ENCODE results near the gene ZNF473. TPM values are rescaled to one million over a fixed set of nuclear protein-coding genes. Genes with fewer than 3 reads are reported as not detected.

Gene ZNF473
- total and polyA plus RNA-seq, 4 donors, result 0.75 to 9.5 (median 5.1) TPM

DNA sequence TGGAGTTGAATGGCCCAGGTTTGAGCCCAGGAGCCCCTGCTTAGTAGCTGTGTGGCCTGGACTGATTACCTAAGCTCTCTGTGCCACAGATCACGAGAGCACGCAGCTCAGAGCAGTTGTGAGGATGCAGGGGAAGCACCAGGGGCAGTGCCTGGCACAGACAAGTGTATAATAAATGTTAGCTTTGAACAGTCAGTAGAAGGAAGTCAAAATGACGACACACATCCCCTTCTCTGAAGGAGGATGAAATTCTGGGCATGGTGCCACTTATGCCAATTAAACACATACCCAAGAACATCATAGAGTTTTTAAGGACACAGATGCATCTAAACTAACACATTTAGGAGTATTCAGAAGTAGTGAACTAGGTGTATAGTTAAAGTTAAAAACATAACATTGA lies 39.9 kb upstream of the ZNF473 start:
- Histone ChIP-seq H3K4me1 (ENCODE audit: control insufficient read depth in 1 of 2, insufficient read depth in 2 of 2, low read length in 2 of 2) (no peaks in the 10 kb centered on the region), H3K27me3 (ENCODE audit: control insufficient read depth in 1 of 2, insufficient read depth in 2 of 2, low read length in 1 of 2) (no peaks in the 10 kb centered on the region), H3K36me3 (ENCODE audit: control insufficient read depth in 1 of 2, insufficient read depth in 2 of 2, low read length in 1 of 2) (peaks cover 0 to 5% of the 10 kb centered on the region in 2 donors), H3K9me3 (ENCODE audit: control insufficient read depth, low read length) (no peaks in the 10 kb centered on the region), H3K4me3 (ENCODE audit: low read length in 2 of 2) (no peak overlapping the region), H3K27ac (ENCODE audit: low read depth in 1 of 2, low read length in 2 of 2) (no peak overlapping the region)
- intact Hi-C loops (cut with DNase I), result no loop called here
- WGBS, 2 donors, result 87 to 89% methylated on average over 3 of the region's 3 CpGs
- DNase-seq, result no peak
- ATAC-seq (ENCODE audit: low FRiP score), result no peak

DNA sequence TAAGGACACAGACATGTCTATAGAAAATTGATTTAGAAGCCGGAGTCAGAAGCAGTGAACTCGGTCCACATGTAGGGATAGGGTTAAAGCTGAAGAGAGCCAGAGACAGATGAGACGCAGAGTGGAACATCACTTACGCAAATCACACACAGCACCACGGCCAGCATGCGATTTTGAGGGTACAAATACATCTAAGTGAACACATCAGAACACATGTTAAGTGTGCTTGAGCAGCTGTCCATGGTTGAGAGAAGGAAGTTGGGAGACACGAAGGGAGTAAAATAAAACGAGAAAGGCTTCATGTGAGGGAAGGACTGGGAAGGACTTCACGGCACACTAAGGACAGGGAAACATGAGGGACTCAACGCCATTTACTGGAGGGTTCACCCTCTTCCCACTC lies 39.5 kb upstream of the ZNF473 start:
- Histone ChIP-seq H3K27me3 (ENCODE audit: control insufficient read depth in 1 of 2, insufficient read depth in 2 of 2, low read length in 1 of 2) (no peaks in the 10 kb centered on the region), H3K9me3 (ENCODE audit: control insufficient read depth, low read length) (no peaks in the 10 kb centered on the region), H3K4me3 (ENCODE audit: low read length in 2 of 2) (no peak overlapping the region), H3K36me3 (ENCODE audit: control insufficient read depth in 1 of 2, insufficient read depth in 2 of 2, low read length in 1 of 2) (peaks cover 0 to 5% of the 10 kb centered on the region in 2 donors), H3K27ac (ENCODE audit: low read depth in 1 of 2, low read length in 2 of 2) (no peak overlapping the region), H3K4me1 (ENCODE audit: control insufficient read depth in 1 of 2, insufficient read depth in 2 of 2, low read length in 2 of 2) (no peaks in the 10 kb centered on the region)
- ATAC-seq (ENCODE audit: low FRiP score) (no peak), DNase-seq (no peak)
- WGBS, 2 donors, result 93% methylated on average over 10 of the region's 10 CpGs
- intact Hi-C loops (cut with DNase I), result no loop called here

DNA sequence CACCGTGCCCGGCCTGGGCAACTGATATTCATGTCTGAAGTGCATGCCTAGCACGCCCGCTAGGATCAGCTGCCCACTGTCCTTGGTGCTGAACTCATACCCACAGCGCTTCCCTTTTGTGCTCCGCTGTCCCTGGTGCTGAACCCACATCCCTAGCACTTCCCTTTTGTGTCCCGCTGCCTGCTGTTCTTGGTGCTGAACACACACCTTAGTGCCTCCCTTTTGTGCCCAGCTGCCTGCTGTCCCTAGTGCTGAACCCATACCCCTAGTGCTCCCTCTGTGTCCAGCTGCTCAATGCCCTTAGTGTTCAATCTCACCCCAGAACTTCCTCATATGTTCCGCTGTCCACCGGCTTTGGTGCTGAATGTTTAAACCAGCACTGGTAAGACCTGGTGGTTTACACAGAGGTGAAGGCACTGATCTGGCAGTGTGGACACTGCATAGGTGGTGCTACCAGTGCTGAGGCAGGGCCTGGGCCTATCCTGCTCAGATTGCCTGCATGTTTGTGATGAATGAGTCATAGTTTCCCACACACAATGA lies 38.6 kb upstream of the ZNF473 start:
- H3K4me1 ChIP-seq (ENCODE audit: control insufficient read depth in 1 of 2, insufficient read depth in 2 of 2, low read length in 2 of 2), result no peaks in the 10 kb centered on the region
- ATAC-seq (ENCODE audit: low FRiP score), result peak; percentile 87
- H3K27ac ChIP-seq (ENCODE audit: low read depth in 1 of 2, low read length in 2 of 2), result no peak overlapping the region
- intact Hi-C loops (cut with DNase I), result no loop called here
- peaks cover 0 to 7% of the 10 kb centered on the region in 2 donors for H3K36me3 ChIP-seq (ENCODE audit: control insufficient read depth in 1 of 2, insufficient read depth in 2 of 2, low read length in 1 of 2)
- 7 to 8% methylated on average over 9 of the region's 9 CpGs for WGBS, 2 donors
- no peaks in the 10 kb centered on the region for H3K9me3 ChIP-seq (ENCODE audit: control insufficient read depth, low read length)
- H3K27me3 ChIP-seq (ENCODE audit: control insufficient read depth in 1 of 2, insufficient read depth in 2 of 2, low read length in 1 of 2), result no peaks in the 10 kb centered on the region
- H3K4me3 ChIP-seq (ENCODE audit: low read length in 2 of 2), result no peak overlapping the region
- peak; percentile 95 for DNase-seq

DNA sequence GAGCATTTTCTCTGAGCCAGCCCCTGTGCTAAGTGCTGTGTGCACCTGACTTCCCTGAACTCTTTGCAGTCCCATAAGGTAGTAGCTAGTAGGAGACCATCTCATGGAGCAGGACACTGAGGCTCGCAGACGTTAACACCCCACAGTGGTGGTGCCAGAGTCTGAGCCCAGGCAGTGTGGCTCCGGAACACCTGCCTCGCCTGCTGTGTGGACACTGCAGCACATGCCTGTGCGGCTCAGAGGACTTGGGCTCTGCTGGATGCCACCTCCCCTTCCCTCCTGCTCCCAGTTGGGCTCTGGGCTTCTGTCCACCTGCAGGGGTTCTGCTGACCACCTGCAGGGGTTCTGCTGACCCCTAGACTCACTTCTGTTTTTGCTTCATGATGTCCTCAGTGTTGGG lies 37.8 kb upstream of the ZNF473 start:
- Histone ChIP-seq H3K27ac (ENCODE audit: low read depth in 1 of 2, low read length in 2 of 2) (no peak overlapping the region), H3K36me3 (ENCODE audit: control insufficient read depth in 1 of 2, insufficient read depth in 2 of 2, low read length in 1 of 2) (peaks cover 0 to 8% of the 10 kb centered on the region in 2 donors), H3K9me3 (ENCODE audit: control insufficient read depth, low read length) (no peaks in the 10 kb centered on the region), H3K27me3 (ENCODE audit: control insufficient read depth in 1 of 2, insufficient read depth in 2 of 2, low read length in 1 of 2) (no peaks in the 10 kb centered on the region), H3K4me1 (ENCODE audit: control insufficient read depth in 1 of 2, insufficient read depth in 2 of 2, low read length in 2 of 2) (no peaks in the 10 kb centered on the region), H3K4me3 (ENCODE audit: low read length in 2 of 2) (no peak overlapping the region)
- DNase-seq (no peak), ATAC-seq (ENCODE audit: low FRiP score) (no peak)
- intact Hi-C loops (cut with DNase I), result no loop called here
- 96 to 97% methylated on average over 5 of the region's 5 CpGs for WGBS, 2 donors

DNA sequence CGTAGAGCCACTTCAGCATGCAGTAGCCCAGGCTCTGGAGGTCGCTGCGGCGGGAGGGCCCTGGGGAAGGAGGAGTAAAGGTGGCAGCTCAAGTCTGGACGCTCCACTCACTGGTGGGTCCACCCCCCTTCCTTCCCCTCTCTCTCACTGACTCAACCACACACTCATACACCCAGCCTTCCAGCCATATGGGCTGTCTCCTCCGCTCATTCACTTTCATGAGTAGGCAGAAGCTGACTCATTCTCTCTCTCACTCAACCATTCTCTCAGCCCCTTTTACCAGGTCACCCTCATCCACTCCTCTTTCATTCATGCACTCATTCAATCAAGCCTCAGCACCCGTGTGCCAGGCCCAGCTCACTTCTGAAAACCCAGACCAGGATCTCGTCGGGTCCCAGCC lies 37.4 kb upstream of the ZNF473 start:
- no peaks in the 10 kb centered on the region for H3K9me3 ChIP-seq (ENCODE audit: control insufficient read depth, low read length)
- no peaks in the 10 kb centered on the region for H3K27me3 ChIP-seq (ENCODE audit: control insufficient read depth in 1 of 2, insufficient read depth in 2 of 2, low read length in 1 of 2)
- intact Hi-C loops (cut with DNase I), result no loop called here
- H3K4me1 ChIP-seq (ENCODE audit: control insufficient read depth in 1 of 2, insufficient read depth in 2 of 2, low read length in 2 of 2), result no peaks in the 10 kb centered on the region
- no peak for DNase-seq
- peaks cover 0 to 8% of the 10 kb centered on the region in 2 donors for H3K36me3 ChIP-seq (ENCODE audit: control insufficient read depth in 1 of 2, insufficient read depth in 2 of 2, low read length in 1 of 2)
- 95% methylated on average over 9 of the region's 9 CpGs for WGBS, 2 donors
- no peak for ATAC-seq (ENCODE audit: low FRiP score)
- H3K4me3 ChIP-seq (ENCODE audit: low read length in 2 of 2), result no peak overlapping the region
- H3K27ac ChIP-seq (ENCODE audit: low read depth in 1 of 2, low read length in 2 of 2), result no peak overlapping the region

DNA sequence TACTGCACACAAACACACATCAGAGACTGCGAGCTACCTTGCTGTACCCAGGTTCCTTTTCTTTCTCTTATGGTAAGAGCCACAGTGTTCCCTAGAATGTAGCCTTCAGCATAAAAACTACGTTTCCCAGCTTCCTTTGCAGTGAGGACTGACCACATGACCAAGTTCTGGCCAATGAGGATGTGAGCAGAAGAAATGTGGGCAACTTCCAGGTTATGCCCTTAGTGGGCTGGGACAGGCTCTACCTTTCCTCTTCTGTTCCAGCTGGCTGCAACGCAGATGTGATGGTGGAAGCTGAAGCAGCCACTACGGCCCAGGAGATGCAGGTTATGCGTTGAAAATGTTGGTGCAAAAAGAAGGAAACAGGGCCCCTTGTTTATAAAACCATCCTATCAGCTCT lies 28.1 kb upstream of the ZNF473 start:
- H3K9me3 ChIP-seq (ENCODE audit: control insufficient read depth, low read length), result no peaks in the 10 kb centered on the region
- 78 to 81% methylated on average over 5 of the region's 5 CpGs for WGBS, 2 donors
- no peak for ATAC-seq (ENCODE audit: low FRiP score)
- no peak for DNase-seq
- H3K27ac ChIP-seq (ENCODE audit: low read depth in 1 of 2, low read length in 2 of 2), result no peak overlapping the region
- H3K27me3 ChIP-seq (ENCODE audit: control insufficient read depth in 1 of 2, insufficient read depth in 2 of 2, low read length in 1 of 2), result no peaks in the 10 kb centered on the region
- H3K36me3 ChIP-seq (ENCODE audit: control insufficient read depth in 1 of 2, insufficient read depth in 2 of 2, low read length in 1 of 2), result peaks cover 0 to 11% of the 10 kb centered on the region in 2 donors
- H3K4me1 ChIP-seq (ENCODE audit: control insufficient read depth in 1 of 2, insufficient read depth in 2 of 2, low read length in 2 of 2), result no peaks in the 10 kb centered on the region
- H3K4me3 ChIP-seq (ENCODE audit: low read length in 2 of 2), result no peak overlapping the region
- intact Hi-C loops (cut with DNase I), result no loop called here

DNA sequence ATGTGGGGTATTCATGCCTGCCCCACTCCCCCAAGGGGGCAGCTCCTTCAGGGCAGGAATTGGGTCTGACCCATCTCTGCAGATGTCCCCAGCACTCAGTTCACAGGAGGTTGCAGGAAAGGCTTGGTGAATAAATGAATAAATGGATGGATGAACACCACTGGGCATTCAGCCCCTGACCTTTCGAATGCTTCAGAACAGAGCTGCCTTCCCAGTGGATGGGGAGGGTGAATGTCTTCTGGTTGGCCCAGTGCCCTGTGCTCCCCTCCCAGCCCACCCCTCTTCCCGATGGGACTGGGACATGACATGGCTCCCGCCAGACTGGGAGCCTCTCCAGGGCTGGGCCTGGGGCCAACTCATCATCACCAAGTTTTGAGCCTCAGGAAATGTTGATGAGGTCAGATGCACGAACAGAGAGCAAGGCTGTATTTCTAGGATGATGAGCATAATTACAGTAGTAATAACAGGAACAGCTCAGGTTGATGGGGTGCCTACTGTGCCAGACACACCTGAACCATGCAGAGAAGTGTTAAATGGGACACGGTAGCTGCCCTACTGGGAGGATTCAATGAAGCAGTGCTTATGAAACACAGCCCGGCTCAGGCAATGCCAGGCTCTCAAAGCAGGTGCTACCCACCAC lies 26.3 kb upstream of the ZNF473 start:
- Histone ChIP-seq H3K4me3 (ENCODE audit: low read length in 2 of 2) (no peak overlapping the region), H3K27me3 (ENCODE audit: control insufficient read depth in 1 of 2, insufficient read depth in 2 of 2, low read length in 1 of 2) (no peaks in the 10 kb centered on the region), H3K27ac (ENCODE audit: low read depth in 1 of 2, low read length in 2 of 2) (no peak overlapping the region), H3K4me1 (ENCODE audit: control insufficient read depth in 1 of 2, insufficient read depth in 2 of 2, low read length in 2 of 2) (no peaks in the 10 kb centered on the region), H3K9me3 (ENCODE audit: control insufficient read depth, low read length) (no peaks in the 10 kb centered on the region), H3K36me3 (ENCODE audit: control insufficient read depth in 1 of 2, insufficient read depth in 2 of 2, low read length in 1 of 2) (peaks cover 0 to 7% of the 10 kb centered on the region in 2 donors)
- ATAC-seq (ENCODE audit: low FRiP score) (no peak), DNase-seq (no peak)
- WGBS, 2 donors, result 49 to 52% methylated on average over 6 of the region's 6 CpGs
- intact Hi-C loops (cut with DNase I), result no loop called here

DNA sequence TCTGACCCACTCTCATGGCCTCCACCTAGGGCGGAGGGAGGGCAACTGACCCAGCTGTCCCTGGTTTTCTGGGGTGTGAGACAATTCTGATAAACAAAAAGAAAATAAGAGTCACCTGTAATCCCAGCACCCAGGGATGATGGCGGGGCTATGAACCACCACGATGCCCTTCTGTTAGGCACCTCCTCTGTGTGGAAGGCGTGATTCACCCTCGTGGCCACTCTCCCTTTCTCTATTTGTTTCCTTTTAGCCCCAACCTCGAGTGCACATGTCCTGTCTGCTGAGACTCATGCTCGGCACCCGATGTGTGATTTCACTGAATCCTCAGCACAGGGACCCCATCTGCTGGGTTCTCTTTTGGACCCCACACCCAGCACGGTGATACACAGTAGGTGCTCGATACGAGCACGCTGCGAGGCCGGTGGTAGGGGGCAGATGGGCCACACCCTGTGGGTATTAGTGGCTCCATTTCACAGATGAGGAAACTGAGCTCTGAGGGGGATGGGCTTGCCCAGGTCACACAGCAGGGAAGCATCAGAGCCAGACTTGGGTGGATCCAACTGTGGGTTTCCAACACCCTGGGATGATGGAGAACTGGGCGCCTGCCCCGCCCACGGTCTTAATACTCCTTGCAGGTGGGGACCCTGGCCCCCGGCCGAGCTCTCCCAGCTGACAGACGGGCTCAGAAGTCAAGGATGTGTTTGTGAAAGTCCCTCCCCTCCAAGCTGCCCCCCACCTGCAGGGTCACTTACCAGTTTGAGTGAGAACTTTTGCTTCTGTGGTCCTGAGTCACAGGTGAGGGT lies 25.6 kb upstream of the ZNF473 start:
- no peak overlapping the region for H3K27ac ChIP-seq (ENCODE audit: low read depth in 1 of 2, low read length in 2 of 2)
- no peaks in the 10 kb centered on the region for H3K9me3 ChIP-seq (ENCODE audit: control insufficient read depth, low read length)
- ATAC-seq (ENCODE audit: low FRiP score), result no peak
- no peak overlapping the region for H3K4me3 ChIP-seq (ENCODE audit: low read length in 2 of 2)
- DNase-seq, result no peak
- WGBS, 2 donors, result 91 to 92% methylated on average over 20 of the region's 20 CpGs
- no peaks in the 10 kb centered on the region for H3K4me1 ChIP-seq (ENCODE audit: control insufficient read depth in 1 of 2, insufficient read depth in 2 of 2, low read length in 2 of 2)
- no peaks in the 10 kb centered on the region for H3K27me3 ChIP-seq (ENCODE audit: control insufficient read depth in 1 of 2, insufficient read depth in 2 of 2, low read length in 1 of 2)
- intact Hi-C loops (cut with DNase I), result no loop called here
- peaks cover 0 to 7% of the 10 kb centered on the region in 2 donors for H3K36me3 ChIP-seq (ENCODE audit: control insufficient read depth in 1 of 2, insufficient read depth in 2 of 2, low read length in 1 of 2)
